GM19099 (cell line): ENCODE data around the gene CA6.

Source experiments
- POLR2A ChIP-seq: IDR thresholded peaks from 3 replicates; pipeline ENCODE4 v1.6.1; 2011; ENCODE audit warnings: low read depth; ENCODE audit not compliant: insufficient read length; ENCODE audit errors: extremely low read depth

CA6 gene

GRCh38 chr1:8945568-8945967 is at the start of gene CA6:
Gene CA6 (plus strand): TSS chr1:8945868. CDS start chr1:8945887, 19 bp downstream.
- TF ChIP-seq POLR2A: no peak

GRCh38 chr1:8899046-8899445 is 46.6 kb upstream of the CA6 start:
- TF ChIP-seq POLR2A: no peak

DNA sequence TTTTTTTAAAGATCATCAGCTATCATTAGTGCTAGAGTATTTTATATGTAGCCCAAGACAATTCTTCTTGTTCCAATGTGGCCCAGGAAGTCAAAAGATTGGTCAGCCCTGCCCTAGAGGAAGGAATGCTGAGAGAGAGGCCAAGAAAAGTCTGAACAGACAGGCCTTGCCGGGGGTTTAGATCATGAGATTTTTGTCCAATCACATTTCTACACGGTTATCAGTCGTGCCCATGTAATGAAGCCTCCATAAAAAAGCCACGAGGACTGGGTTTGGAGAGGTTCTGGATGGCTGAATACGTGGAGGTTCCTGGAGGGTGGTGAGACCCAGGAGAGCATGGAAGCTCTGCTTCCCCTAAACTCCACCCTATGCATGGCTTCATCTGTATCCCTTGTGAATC is 42.9 kb upstream of the CA6 start:
- TF ChIP-seq POLR2A: no peak

DNA sequence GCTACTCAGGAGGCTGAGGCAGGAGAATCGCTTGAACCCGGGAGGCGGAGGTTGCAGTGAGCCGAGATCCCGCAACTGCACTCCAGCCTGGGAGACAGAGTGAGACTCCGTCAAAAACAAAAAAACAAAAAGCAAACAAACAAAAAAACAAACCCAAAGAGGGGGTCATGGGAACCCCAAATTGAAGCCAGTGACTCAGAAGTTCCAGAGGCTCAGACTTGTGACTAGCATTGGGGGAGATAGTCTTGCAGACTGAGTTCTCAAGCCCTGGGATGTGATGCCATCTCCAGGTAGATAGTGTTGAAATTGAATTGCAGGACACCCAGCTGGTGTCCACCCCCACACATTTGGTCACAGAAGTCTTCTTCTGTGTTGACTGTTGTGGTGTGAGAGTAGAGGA is 42.3 kb upstream of the CA6 start:
- no peak for TF ChIP-seq POLR2A

DNA sequence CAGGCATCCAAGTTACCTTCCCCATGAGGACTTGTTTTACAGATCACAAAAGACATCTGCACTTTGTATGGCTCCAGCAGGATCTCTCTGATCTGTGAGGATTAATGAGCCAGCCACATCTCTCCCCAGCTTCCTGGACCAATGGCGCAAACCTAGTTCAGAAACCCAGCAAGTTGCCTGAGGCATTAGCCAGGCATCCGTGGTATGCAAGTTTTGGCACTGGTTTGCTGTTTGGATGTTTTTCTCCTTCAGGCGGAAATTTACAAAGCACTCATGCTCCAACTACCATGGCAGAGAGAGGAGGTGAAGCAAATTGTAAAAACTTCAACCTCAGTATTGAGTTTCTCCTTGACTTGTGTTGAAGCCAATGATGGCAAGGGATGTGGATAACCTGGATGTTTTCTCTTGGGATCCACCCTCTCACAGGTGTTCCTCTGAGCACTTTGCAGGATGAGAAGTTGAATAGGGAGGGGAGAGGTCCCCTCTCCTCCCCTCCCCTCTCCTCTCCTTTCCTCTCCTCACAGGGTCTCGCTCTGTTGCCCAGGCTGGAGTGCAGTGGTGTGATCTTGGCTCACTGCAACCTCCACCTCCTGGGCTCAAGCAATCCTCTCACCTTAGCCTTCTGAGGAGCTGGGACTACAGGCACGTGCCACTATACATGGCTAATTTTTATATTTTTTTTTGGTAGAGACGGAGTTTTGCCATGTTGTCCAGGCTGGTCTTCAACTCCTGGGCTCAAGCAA is 41.6 kb upstream of the CA6 start:
- TF ChIP-seq POLR2A: no peak

DNA sequence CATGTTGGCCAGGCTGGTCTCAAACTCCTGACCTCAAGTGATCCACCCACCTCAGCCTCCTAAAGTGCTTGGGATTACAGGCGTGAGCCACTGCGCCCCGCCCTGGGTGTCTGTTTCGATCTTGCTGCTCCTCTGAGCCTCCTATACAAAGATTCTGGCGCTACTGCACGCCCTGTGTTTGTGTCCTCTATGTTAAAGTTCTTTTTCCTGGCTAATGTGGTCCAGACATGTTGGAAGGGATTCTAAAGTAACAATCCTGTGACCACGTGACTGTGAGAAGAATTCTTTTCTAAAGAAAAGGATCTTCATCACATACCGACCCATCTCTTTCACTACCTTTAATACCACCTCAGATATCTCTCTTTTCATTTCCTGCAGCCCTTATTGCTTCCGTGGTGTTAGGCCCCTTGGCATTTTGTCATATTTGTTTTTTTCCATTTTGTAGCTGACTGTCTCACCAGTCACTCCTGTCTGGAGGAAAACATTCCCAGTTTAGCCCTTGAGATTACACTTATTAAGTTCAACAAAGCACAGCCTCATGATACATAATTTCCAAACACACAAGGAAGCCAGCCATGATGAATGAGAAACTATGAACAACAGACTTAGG is 40.0 kb upstream of the CA6 start:
- TF ChIP-seq POLR2A: no peak

- TF ChIP-seq POLR2A: no peak
Observed at GRCh38 chr1:8908388-8909151, 37.1 kb upstream of the CA6 start.

DNA sequence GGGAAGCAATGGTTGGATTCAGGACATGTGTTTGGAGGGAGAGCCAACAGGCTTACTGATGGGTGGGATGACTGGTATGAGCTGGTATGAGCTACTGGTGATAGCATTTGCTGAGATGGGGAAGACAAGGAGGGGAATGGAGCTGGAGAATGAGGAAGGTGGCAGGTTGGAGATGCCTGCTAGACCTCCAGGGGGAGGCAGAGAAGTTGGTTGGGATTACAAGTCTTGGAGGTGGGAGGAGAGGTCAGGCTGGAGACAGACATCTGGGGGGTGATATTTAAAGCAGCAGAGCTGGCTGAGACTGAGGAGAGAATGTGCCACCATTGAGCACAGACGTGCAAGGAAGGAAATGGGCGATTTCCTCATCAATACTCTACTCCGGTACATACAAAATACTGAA is 35.3 kb upstream of the CA6 start:
- no peak for TF ChIP-seq POLR2A

DNA sequence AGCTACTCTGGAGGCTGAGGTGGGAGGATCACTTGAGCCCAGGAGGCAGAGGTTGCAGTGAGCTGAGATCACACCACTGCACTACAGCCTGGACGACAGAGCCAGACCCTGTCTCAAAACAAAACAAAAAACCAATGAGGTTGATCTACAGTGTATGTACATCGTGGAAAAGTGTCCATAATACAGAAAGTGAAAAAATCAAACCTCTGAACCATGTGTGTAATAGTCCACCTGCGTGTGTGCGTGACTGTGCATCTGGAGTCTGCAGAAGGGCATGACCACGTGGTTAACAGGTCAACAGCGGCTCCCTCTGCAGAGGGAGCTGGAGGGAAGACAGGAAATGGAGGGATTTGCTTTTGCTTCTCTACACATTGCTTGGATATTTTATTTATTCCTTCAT is 34.8 kb upstream of the CA6 start:
- no peak for TF ChIP-seq POLR2A

- TF ChIP-seq POLR2A: no peak
Observed at GRCh38 chr1:8911416-8912309, 34.0 kb upstream of the CA6 start.

DNA sequence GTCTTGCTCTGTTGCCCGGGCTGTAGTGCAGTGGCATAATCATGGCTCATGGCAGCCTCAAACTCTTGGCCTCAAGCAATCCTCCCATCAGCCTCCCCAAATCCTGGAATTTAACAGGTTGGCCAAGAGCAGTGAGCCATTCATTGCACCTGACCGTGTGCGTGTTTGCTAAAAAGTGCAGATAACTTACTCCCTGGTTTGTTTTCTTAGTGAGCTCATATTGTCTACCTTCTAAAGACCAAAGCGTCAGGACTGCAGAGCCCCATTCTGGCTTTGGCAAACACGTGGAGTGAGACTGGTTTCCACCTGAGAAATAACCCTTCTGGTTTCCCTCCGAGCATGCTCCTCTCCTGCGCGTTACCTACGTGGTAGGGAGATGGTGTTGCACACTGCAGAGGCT is 32.2 kb upstream of the CA6 start:
- no peak for TF ChIP-seq POLR2A

GRCh38 chr1:8914466-8914865 is 31.2 kb upstream of the CA6 start:
- no peak for TF ChIP-seq POLR2A

- TF ChIP-seq POLR2A: no peak
Observed at GRCh38 chr1:8915446-8915845, 30.2 kb upstream of the CA6 start.

GRCh38 chr1:8922962-8923361 is 22.7 kb upstream of the CA6 start:
- TF ChIP-seq POLR2A: no peak

DNA sequence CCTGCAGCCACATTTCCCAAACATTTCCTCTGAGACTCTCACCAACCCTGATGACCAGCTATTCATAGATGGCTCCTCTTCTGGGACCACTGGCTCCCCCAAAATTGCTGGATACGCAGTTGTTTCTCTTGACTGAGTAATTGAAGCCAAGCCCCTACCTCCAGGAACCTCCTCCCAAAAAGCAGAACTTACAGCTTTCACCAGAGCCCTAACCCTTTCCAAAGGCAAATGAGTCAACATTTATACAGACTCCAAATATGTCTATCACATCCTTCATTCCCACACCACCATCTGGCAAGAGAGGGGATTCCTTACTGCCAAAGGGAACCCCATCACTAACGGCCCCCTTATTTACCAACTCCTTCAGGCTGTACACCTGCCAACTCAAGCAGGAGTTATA is 20.3 kb upstream of the CA6 start:
- no peak for TF ChIP-seq POLR2A

DNA sequence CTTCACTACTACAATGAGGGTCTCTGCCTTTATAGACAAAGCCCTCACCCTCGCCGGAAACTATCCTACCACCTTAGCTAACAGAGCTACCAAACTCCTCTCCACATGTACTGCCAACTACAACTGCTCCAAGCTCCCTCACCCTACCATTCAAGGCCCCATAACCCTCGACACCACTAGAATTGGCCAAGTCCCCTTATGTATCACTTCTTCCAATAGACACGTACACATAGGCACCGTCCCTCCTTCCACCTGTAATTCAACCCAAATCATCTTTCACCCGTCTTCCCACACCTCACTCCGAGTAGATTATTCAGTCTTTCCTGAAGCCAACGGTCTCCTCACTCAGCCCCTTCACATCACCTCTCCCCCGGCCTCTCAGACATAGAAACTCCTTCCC is 19.7 kb upstream of the CA6 start:
- no peak for TF ChIP-seq POLR2A
